IMR-90 (cell line): ENCODE results near the gene ARRB1. TPM values are rescaled to one million over a fixed set of nuclear protein-coding genes. Genes with fewer than 3 reads are reported as not detected.

Experiments used
- ATAC-seq: fragments of 200-7000 bp; cut with Tn5 transposase; 2 replicates; pipeline ENCODE4 v1.9.1; 2020; ENCODE audit warnings: low read depth, mild to moderate bottlenecking, moderate library complexity
- BruUV-seq: library from RNA; stranded (reverse); fragments of 400-500 nt; replicated peaks from 2 replicates; lab custom pipeline; 2021; lab: Mats Ljungman, UMichigan
- CTCF ChIA-PET: fragments of 300-600 bp; formaldehyde crosslinking; extraction: SDS; loops from one replicate; lab custom pipeline; 2021; ENCODE audit warnings: antibody characterized with exemption; lab: Yijun Ruan, JAX
- POLR2A ChIA-PET: fragments of 300-600 bp; sonication (Branson Sonifier 250); formaldehyde crosslinking; loops from one replicate; lab custom pipeline; 2022; ENCODE audit warnings: antibody characterized with exemption; ENCODE audit not compliant: unreplicated experiment; lab: Charles Lee
- DNase-seq: peaks from one replicate; pipeline ENCODE4 v3.0.0; 2013
- H2AFZ ChIP-seq: replicated peaks from 2 replicates; pipeline ENCODE3; 2013; ENCODE audit warnings: low read length, mild to moderate bottlenecking; ENCODE audit not compliant: poor library complexity
- H2AK5ac ChIP-seq: 2 replicates; pipeline ENCODE4 v1.6.1; 2013; ENCODE audit warnings: low read depth, low read length, inconsistent platforms
- H2AK9ac ChIP-seq: replicated peaks from 2 replicates; pipeline ENCODE3; 2013; ENCODE audit warnings: mild to moderate bottlenecking, low read depth, low read length, moderate library complexity; ENCODE audit not compliant: poor library complexity
- H2BK120ac ChIP-seq: 2 replicates; pipeline ENCODE4 v1.6.1; 2013; ENCODE audit warnings: low read depth, low read length, inconsistent platforms
- H2BK15ac ChIP-seq: 3 replicates; pipeline ENCODE4 v1.6.1; 2013; ENCODE audit warnings: low read depth, low read length, inconsistent platforms
- H2BK20ac ChIP-seq: 2 replicates; pipeline ENCODE4 v1.6.1; 2013; ENCODE audit warnings: low read depth, mild to moderate bottlenecking, inconsistent platforms, low read length, moderate library complexity
- H2BK5ac ChIP-seq: 2 replicates; pipeline ENCODE4 v1.6.1; 2013; ENCODE audit warnings: mild to moderate bottlenecking, low read depth, low read length, inconsistent platforms; ENCODE audit not compliant: poor library complexity, severe bottlenecking
- H3K14ac ChIP-seq: replicated peaks from 2 replicates; pipeline ENCODE4 v1.6.1; 2013; ENCODE audit warnings: low read depth, low read length, inconsistent platforms
- H3K18ac ChIP-seq: 2 replicates; pipeline ENCODE4 v1.6.1; 2013; ENCODE audit warnings: low read depth, low read length, control low read depth
- H3K23ac ChIP-seq: 2 replicates; pipeline ENCODE4 v1.6.1; 2013; ENCODE audit warnings: low read depth, low read length, inconsistent platforms
- H3K27ac ChIP-seq: 2 replicates; pipeline ENCODE4 v1.5.1; 2013; ENCODE audit warnings: mild to moderate bottlenecking, control low read depth, low read length; ENCODE audit not compliant: insufficient read depth
- H3K27me3 ChIP-seq: 2 replicates; pipeline ENCODE4 v1.6.1; 2013; ENCODE audit warnings: low read length; ENCODE audit not compliant: control insufficient read depth, insufficient read depth
- H3K36me3 ChIP-seq: 2 replicates; pipeline ENCODE4 v1.6.1; 2013; ENCODE audit warnings: low read length, mixed read lengths; ENCODE audit not compliant: control insufficient read depth, insufficient read depth
- H3K4ac ChIP-seq: 2 replicates; pipeline ENCODE4 v1.6.1; 2013; ENCODE audit warnings: low read depth, low read length, inconsistent platforms
- H3K4me1 ChIP-seq: 2 replicates; pipeline ENCODE4 v1.6.1; 2013; ENCODE audit warnings: low read length, mixed read lengths; ENCODE audit not compliant: control insufficient read depth, insufficient read depth
- H3K4me2 ChIP-seq: 2 replicates; pipeline ENCODE4 v1.6.1; 2013; ENCODE audit warnings: low read depth, mild to moderate bottlenecking, control low read depth, low read length, moderate library complexity
- H3K4me3 ChIP-seq: 2 replicates; pipeline ENCODE4 v1.5.1; 2013; ENCODE audit warnings: low read depth, mild to moderate bottlenecking, control low read depth, low read length, moderate library complexity; ENCODE audit not compliant: insufficient read depth
- H3K56ac ChIP-seq: 2 replicates; pipeline ENCODE4 v1.6.1; 2013; ENCODE audit warnings: low read length, inconsistent platforms; ENCODE audit not compliant: insufficient read depth; ENCODE audit errors: extremely low read depth
- H3K79me1 ChIP-seq, 2 experiments: 2 replicates each; pipeline ENCODE4 v1.6.1; 2013; ENCODE audit warnings: low read length in 2 of 2, inconsistent platforms in 1 of 2, low read depth in 1 of 2
- H3K9ac ChIP-seq: 2 replicates; pipeline ENCODE4 v1.6.1; 2013; ENCODE audit warnings: low read depth, low read length, control low read depth
- H3K9me1 ChIP-seq: 2 replicates; pipeline ENCODE4 v1.6.1; 2013; ENCODE audit warnings: low read length, inconsistent platforms; ENCODE audit not compliant: insufficient read depth
- H3K9me3 ChIP-seq: 2 replicates; pipeline ENCODE4 v1.6.1; 2013; ENCODE audit warnings: low read length; ENCODE audit not compliant: control insufficient read depth, insufficient read depth
- H4K20me1 ChIP-seq: 2 replicates; pipeline ENCODE4 v1.6.1; 2013; ENCODE audit warnings: low read length, inconsistent platforms; ENCODE audit not compliant: insufficient read depth
- H4K5ac ChIP-seq: 2 replicates; pipeline ENCODE4 v1.6.1; 2013; ENCODE audit warnings: mild to moderate bottlenecking, low read depth, low read length, control low read depth
- H4K8ac ChIP-seq, 2 experiments: 2 replicates each; pipeline ENCODE4 v1.6.1; 2013; ENCODE audit warnings: low read depth in 2 of 2, low read length in 2 of 2, control low read depth in 1 of 2, inconsistent platforms in 1 of 2
- H4K91ac ChIP-seq: 2 replicates; pipeline ENCODE4 v1.6.1; 2013; ENCODE audit warnings: low read depth, low read length, inconsistent platforms; ENCODE audit not compliant: insufficient read depth
- RAD21 ChIP-seq: IDR thresholded peaks from 2 replicates; pipeline ENCODE4 v1.6.1; 2012; ENCODE audit warnings: low read length, improper control_type of control experiment
- WGBS, 2 experiments: methylation state at CpG; one replicate each; pipeline versions ENCODE4 v1.1.5 to v1.1.7; 2013; ENCODE audit warnings: missing lambda C conversion rate in 2 of 2; ENCODE audit not compliant: insufficient read length in 1 of 2; ENCODE audit errors: extremely low coverage in 2 of 2; 5-methylcytosine and 5-hydroxymethylcytosine counted together
- dilution Hi-C: fragments of 300-500 bp; cut with HindIII; formaldehyde crosslinking; loops from one replicate; pipeline ENCODE4 v1.14.3; 2018; ENCODE audit warnings: low sequenced_read_pairs; ENCODE audit not compliant: unreplicated experiment
- in situ Hi-C: fragments of 300-500 bp; cut with MboI; formaldehyde crosslinking; loops from 3 replicates; pipeline ENCODE4 v1.14.3; 2019; ENCODE audit warnings: low sequenced_read_pairs, inconsistent platforms, mixed read lengths
- intact Hi-C: fragments of 100-400 bp; cut with micrococcal nuclease; formaldehyde crosslinking; loops from 2 replicates; pipeline ENCODE4 v1.10.0; 2022
- polyA plus RNA-seq, 3 experiments: library from polyadenylated mRNA; depleted of rRNA; stranded (reverse); fragments of >200 nt; gene quantifications; 2 replicates each; pipeline ENCODE4 v1.2.3, GENCODE V29; 2012; ENCODE audit warnings: low replicate concordance in 1 of 3
- total RNA-seq: library from RNA; depleted of rRNA; stranded (reverse); fragments of >200 nt; gene quantifications from 2 replicates; pipeline ENCODE4 v1.2.3, GENCODE V29; 2012

Gene ARRB1
- total and polyA plus RNA-seq, 2 of the 4 experiments (the other 2 are of a cell fraction), result 11.0 to 17.4 TPM

- no TSS peak for BruUV-seq
- dilution Hi-C loops, result no loop called here
- no peak overlapping the region for H4K91ac ChIP-seq
Observed at GRCh38 chr11:75320643-75321042, 30.8 kb downstream of the ARRB1 start.

More at GRCh38 chr11:75320643-75321042, 30.8 kb downstream of the ARRB1 start:
- no peak overlapping the region for H2AK9ac ChIP-seq
- no peak overlapping the region for H2BK120ac ChIP-seq
- no peaks in the 10 kb centered on the region for H3K79me1 ChIP-seq
- H3K27ac ChIP-seq, result no peak overlapping the region
- WGBS, 2 experiments, result 92% methylated on average over 2 of the region's 5 CpGs; no CpG with 5 or more reads in 1 of the 2 experiments
- POLR2A ChIA-PET, result no interaction called here
- H3K9ac ChIP-seq, result no peak overlapping the region
- DNase-seq (no peak), ATAC-seq (no peak)
- no peak overlapping the region for H2AFZ ChIP-seq
- CTCF ChIA-PET, result no interaction called here
- H3K4me1 ChIP-seq, result peaks cover 2% of the 10 kb centered on the region
- H2AK5ac ChIP-seq, result no peak overlapping the region
- no peak overlapping the region for H3K4me2 ChIP-seq
- H3K27me3 ChIP-seq, result no peaks in the 10 kb centered on the region
- no peaks in the 10 kb centered on the region; the same call in 1 of the 2 replicates for H3K36me3 ChIP-seq
- H3K23ac ChIP-seq, result no peak overlapping the region
- H2BK20ac ChIP-seq, result no peak overlapping the region
- H3K56ac ChIP-seq, result no peak overlapping the region
- intact Hi-C loops, result no loop called here
- no peaks in the 10 kb centered on the region for H3K9me3 ChIP-seq
- H3K14ac ChIP-seq, result no peak overlapping the region
- no peak overlapping the region for H3K4me3 ChIP-seq
- H3K4ac ChIP-seq, result no peak overlapping the region
- H2BK5ac ChIP-seq, result no peak overlapping the region
- H3K9me1 ChIP-seq, result 0 out of 2 replicates have a peak, but pooled peaks cover 3% of the 10 kb centered on the region
- H4K20me1 ChIP-seq, result 0 out of 2 replicates have a peak, but pooled peaks cover 2% of the 10 kb centered on the region
- H2BK15ac ChIP-seq, result no peak overlapping the region
- no peak for TF ChIP-seq RAD21
- in situ Hi-C loops, result no loop called here
- no peak overlapping the region for H4K5ac ChIP-seq
- no peak overlapping the region for H4K8ac ChIP-seq
- H3K18ac ChIP-seq, result no peak overlapping the region
